ENCODE data around the gene ALOX12.
A peak's percentile ranks its signal among the peaks of the same experiment; 100 is the strongest.

ALOX12 gene

GRCh38 chr17:7021993-7022778 is 26.3 kb downstream of the ALOX12 start:
- peak in 2 of 3 experiments; percentile 65 to 80 for DNase-seq (ENCODE audit: low read depth in 3 of 3)

GRCh38 chr17:7022781-7023571 is 27.1 kb downstream of the ALOX12 start, which contains the start of gene BCL6B:
Gene BCL6B, plus strand, starts transcription at chr17:7023050. Its CDS starts 622 bp downstream, at chr17:7023672.
- no peak for DNase-seq (ENCODE audit: low read depth in 3 of 3)

DNA sequence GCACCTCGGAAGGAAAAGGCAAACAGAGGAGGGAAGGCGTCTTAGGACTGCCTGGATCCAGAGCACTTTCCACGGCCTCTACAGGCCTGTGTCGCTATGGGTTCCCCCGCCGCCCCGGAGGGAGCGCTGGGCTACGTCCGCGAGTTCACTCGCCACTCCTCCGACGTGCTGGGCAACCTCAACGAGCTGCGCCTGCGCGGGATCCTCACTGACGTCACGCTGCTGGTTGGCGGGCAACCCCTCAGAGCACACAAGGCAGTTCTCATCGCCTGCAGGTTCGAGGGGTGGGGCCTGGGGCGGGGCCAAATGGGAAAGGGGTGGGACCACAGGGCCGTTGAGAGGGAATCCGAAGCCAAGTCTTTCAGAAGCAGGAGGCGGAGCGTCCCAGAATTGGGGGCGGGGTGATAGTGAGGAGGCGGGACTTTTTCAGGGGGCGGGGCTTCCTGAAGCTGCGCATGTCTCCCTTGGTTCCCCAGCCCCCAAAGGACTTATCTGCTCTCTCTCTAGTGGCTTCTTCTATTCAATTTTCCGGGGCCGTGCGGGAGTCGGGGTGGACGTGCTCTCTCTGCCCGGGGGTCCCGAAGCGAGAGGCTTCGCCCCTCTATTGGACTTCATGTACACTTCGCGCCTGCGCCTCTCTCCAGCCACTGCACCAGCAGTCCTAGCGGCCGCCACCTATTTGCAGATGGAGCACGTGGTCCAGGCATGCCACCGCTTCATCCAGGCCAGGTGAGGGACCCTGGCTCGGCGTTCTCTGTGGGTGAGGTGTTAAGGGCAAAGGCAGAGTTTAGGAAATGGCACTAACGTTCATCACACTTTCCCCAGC is 27.9 kb downstream of the ALOX12 start:
- peak; percentile 89 to 95 (median 90) for DNase-seq (ENCODE audit: low read depth in 3 of 3)

DNA sequence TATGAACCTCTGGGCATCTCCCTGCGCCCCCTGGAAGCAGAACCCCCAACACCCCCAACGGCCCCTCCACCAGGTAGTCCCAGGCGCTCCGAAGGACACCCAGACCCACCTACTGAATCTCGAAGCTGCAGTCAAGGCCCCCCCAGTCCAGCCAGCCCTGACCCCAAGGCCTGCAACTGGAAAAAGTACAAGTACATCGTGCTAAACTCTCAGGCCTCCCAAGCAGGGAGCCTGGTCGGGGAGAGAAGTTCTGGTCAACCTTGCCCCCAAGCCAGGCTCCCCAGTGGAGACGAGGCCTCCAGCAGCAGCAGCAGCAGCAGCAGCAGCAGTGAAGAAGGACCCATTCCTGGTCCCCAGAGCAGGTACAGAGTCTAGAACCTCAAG is 28.5 kb downstream of the ALOX12 start:
- no peak for DNase-seq (ENCODE audit: low read depth in 3 of 3)

- no peak for DNase-seq (ENCODE audit: low read depth in 3 of 3)
Observed at GRCh38 chr17:7025245-7025644, 29.4 kb downstream of the ALOX12 start.

DNA sequence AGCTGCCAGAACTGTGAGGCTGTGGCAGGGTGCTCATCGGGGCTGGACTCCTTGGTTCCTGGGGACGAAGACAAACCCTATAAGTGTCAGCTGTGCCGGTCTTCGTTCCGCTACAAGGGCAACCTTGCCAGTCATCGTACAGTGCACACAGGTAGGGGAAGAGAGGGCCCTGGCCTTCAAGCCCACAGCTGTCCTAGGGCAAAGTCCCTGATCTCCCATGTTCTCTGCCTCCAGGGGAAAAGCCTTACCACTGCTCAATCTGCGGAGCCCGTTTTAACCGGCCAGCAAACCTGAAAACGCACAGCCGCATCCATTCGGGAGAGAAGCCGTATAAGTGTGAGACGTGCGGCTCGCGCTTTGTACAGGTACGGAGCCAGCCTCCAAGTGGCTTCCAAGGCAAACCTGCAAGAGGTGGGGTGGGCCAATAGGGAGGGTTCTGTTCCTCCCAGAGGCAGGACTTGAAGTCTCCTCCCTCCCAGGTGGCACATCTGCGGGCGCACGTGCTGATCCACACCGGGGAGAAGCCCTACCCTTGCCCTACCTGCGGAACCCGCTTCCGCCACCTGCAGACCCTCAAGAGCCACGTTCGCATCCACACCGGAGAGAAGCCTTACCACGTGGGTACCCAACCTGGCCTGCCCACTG is 30.7 kb downstream of the ALOX12 start:
- DNase-seq (ENCODE audit: low read depth in 3 of 3), result no peak

GRCh38 chr17:7027335-7027734 is 31.5 kb downstream of the ALOX12 start:
- DNase-seq (ENCODE audit: low read depth in 3 of 3), result no peak

DNA sequence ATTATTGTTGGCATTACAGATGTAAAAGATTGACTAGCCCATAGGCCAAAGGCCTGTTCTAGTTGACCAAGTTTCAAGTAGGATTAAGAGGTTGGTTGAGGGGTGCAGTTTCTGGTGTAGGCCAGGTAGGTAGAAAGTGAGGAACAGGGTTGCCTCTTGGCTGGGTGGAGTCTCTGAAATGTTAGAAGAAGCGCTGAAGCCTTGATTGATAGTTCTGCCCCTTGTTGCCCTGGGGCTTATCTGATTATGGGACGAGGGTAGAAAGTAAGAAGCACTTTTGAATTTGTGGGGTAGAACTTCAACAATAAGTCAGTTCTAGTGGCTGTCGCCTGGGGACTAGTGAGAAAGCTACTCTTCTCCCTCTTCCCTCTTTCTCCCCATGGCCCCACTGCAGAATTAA is 33.2 kb downstream of the ALOX12 start:
- no peak for DNase-seq (ENCODE audit: low read depth in 3 of 3)

- DNase-seq (ENCODE audit: low read depth in 3 of 3), result peak in 1 of 3 experiments; percentile 58
Observed at GRCh38 chr17:7029659-7030058, 33.8 kb downstream of the ALOX12 start.

DNA sequence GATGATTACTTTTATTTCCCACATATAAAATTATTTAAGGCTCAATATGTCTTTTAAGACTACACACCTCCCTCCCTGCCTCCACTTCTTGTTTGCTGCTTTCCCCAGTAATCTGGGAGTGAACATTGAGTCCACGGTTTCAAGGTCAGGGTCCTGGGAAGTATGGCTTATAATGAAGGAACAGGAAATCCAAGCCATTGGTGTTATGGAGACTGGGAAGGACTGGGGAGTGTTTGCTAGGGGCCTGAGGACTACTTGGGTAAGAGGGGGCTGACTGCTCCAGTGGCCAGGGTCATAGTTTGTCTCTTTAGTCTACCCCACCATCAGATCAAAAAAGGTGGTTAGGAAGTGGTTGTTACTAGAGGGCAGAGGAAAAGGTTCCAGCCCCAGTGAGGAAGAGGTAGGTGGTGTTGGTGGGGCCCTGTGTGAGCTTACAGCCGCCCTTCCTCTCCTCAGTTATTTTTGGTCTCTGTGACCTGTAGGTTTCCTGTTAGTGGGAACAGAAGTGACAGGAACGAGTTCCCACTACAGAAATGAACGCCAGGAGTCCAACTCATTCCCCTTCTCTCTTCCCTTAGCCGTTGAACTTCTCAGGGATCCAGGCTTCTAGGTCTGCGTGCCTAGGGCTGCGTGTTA is 39.2 kb downstream of the ALOX12 start:
- DNase-seq (ENCODE audit: low read depth in 3 of 3), result peak in 1 of 3 experiments; percentile 42

GRCh38 chr17:7035591-7036368 is 39.9 kb downstream of the ALOX12 start, which contains the start of gene SLC16A13:
Gene SLC16A13, plus strand, starts transcription at chr17:7036015. Its CDS starts 368 bp downstream, at chr17:7036383.
- DNase-seq (ENCODE audit: low read depth in 3 of 3), result peak; percentile 98 to 99 (median 98)

DNA sequence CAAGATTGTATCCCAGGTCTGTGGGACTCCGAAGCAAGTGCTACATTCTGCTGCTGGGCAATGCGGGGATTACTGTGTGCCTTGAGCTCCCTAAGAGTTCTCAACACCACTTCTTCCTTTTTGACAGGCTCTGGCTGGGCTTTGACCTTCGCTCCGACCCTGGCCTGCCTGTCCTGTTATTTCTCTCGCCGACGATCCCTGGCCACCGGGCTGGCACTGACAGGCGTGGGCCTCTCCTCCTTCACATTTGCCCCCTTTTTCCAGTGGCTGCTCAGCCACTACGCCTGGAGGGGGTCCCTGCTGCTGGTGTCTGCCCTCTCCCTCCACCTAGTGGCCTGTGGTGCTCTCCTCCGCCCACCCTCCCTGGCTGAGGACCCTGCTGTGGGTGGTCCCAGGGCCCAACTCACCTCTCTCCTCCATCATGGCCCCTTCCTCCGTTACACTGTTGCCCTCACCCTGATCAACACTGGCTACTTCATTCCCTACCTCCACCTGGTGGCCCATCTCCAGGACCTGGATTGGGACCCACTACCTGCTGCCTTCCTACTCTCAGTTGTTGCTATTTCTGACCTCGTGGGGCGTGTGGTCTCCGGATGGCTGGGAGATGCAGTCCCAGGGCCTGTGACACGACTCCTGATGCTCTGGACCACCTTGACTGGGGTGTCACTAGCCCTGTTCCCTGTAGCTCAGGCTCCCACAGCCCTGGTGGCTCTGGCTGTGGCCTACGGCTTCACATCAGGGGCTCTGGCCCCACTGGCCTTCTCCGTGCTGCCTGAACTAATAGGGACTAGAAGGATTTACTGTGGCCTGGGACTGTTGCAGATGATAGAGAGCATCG is 42.4 kb downstream of the ALOX12 start:
- no peak for DNase-seq (ENCODE audit: low read depth in 3 of 3)

DNA sequence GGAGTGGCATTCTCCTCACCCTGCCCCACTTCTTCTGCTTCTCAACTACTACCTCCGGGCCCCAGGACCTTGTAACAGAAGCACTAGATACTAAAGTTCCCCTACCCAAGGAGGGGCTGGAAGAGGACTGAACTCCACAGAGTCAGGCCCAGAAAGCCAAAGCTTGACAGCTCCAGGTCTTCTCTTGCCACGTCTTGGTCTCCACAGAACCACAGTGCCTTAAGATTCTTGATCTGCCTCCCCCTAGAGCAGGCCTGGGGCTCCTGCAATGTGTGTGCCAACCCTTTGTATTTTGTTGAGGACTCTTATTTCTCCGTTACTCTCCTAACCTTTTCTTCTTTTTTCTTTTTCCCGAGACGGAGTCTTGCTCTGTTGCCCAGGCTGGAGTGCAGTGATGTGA is 44.0 kb downstream of the ALOX12 start:
- DNase-seq (ENCODE audit: low read depth in 3 of 3), result no peak

DNA sequence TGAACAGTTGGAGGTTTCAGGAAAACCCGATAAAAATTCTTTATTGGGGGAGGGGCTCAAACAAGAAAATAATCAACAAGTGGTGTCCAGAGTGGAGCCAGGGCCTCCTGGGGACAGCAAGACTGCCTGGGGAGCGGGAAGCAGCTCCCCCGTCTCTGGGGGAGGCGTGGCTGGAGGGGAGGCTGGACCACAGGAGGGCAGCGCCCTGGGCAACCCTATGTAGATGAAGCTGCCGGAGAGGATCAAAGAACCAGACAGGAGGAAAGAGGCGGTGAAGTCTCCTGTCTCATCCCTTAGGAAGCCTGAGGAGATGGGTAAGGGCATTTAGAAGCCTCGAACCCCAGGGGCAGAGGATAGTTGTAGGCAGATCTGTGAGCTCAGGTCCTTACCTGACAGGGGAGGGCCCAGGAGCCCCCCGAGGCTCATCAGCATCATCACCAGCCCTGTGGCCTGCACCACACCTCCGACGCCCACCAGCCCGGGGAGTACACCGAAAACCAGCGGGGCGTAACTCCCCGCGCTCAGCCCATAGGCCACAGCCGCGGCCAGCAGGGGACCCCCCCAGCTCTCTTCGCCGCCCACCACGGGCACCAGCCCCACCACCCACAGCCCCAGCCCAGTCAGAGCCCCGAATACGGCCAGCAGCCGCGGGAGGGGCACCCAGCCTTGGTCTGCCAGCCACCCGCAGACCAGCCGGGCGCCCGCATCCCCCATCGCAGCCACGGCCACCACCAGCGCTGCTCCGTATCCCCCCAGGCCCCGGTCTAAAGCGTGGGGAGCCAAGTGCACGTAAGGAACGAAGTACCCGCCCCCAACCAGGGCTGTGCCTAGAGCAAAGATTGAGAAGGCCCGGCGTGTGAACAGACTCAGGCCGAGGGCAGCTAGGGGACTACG is 46.0 kb downstream of the ALOX12 start:
- peak in 1 of 3 experiments; percentile 21 for DNase-seq (ENCODE audit: low read depth in 3 of 3)

- DNase-seq (ENCODE audit: low read depth in 3 of 3), result peak in 1 of 3 experiments; percentile 40
Observed at GRCh38 chr17:7042501-7043181, 46.8 kb downstream of the ALOX12 start.

- DNase-seq (ENCODE audit: low read depth in 3 of 3), result no peak
Observed at GRCh38 chr17:7043182-7043496, 47.3 kb downstream of the ALOX12 start.

DNA sequence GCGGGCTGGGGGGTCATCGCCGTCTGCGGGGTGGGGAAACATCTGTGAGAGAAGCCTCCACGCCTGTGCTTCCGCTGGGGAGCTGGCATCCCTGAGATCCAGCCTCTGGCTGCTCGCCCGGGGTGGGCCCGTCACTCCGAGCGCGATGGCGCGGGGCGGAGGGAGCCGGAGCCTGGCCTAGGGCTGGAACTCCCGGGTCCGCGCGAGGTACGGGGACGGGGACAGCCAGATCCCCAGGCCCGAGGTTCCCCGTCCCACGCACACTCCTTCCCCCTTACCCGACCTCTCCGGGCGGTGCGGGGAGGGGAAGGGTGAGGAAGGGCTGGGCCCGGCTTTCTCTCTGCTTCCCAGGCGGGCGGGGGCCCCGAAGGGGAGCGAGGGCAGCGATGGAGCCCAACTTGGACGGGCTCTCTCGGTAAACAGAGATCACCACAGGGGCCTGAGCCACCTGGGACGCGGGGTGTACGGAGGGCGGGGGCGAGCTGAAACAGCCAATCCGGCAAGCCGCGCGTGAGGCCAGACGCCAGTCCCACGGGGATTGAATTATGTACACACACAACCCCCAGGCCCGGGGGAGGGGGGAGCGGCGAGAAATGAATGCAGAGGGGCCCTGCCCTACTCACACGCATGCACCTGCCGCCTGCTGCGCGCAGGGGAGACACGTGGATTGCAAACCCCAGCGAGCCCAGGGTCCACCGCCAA is 47.8 kb downstream of the ALOX12 start, which contains the start of gene SLC16A11:
SLC16A11 (minus strand) TSS at position 596 of the 702 bp plus-strand sequence; CDS start at position 17, 579 bp downstream.
- DNase-seq (ENCODE audit: low read depth in 3 of 3), result peak in 1 of 3 experiments; percentile 46
